ENCODE results near the gene SLC7A4.

DNA sequence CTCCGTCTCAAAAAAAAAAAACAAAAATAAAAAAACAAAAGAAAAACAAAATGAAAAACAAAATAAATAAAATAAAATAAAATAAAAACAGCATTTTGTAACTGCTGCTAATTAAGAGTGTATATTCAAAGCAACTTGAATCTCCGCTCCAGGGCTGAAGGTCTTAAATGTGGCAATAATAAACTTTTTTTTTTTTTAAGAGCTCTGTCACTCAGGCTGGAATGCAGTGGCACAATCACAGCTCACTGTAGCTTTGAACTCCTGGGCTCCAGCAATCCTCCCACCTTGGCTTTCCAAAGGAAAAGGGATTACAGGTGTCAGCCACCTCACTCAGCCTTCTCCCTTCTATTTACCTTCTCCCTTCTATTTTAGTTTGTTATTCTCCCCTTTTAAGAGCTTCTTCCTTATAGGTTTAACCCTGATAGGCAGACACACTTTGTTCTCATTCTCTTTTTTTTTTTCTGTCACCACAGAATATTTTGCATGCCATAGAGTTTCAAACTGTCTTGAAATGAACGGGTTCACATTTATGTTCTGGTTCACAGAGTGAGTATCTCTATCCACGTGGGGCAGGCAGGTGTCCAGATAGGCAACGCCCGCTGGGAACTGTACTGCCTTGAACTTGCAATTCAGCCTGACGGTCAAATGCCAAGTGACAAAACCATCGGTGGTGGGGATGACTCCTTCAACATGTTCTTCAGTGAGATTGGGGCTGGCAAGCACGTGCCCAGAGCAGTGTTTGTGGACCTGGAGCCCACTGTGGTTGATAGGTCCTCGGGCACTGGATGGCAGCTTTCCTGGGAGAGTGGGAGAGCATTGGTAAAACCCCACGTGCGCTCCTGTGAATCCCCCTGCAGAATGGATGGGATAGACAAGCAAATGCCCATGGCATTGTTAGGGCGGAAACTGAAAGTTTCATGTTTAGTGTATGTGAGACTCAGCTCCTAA, 32.8 kb upstream of the SLC7A4 start:
- TF ChIP-seq ARNT (IDR thresholded peaks at IDR 0.05) = no peak
- TF ChIP-seq TARDBP (IDR thresholded peaks at IDR 0.05) = no peak
- TF ChIP-seq FOXM1 (IDR thresholded peaks at IDR 0.05; ENCODE audit: borderline replicate concordance) = no peak
- TF ChIP-seq FOXA1 (IDR thresholded peaks at IDR 0.05) = no peak
- no peak for TF ChIP-seq HDGF (IDR thresholded peaks at IDR 0.05; ENCODE audit: borderline replicate concordance)
- no peak for TF ChIP-seq NFRKB (IDR thresholded peaks at IDR 0.05)

Measured in HEK293T (cell line).